ENCODE measurements around the gene ACO2.
A peak's percentile ranks its signal among the peaks of the same experiment; 100 is the strongest.

The ACO2 gene

DNA sequence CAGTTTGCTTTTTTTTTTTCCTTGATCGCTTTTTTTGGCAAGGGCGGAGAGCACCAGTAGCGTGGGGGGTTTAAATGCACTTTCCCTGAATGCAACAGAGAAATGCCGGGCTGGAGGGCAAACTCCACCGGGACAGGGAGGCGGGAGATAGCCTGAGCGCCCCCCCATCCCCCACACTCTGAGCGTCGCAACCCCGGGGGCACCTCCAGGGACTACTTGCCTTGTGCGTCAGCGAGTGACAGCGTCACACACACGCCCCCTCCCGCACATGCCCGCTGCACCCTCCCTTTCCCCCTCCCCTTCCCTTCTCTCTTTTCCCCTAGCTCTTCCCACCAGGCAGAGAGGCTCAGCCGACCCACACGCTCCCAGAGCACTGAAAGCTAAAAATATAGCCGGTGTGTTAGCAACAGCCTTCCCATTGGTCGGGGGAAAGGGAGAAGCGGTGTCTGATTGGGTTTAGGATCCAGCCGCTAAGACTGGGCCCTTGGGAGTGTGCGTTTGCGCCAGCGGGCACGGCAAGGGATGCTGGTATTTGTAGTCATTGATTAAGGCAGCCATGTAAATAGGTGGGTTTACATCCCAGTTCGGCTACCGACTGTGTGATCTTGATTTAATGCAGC, 20.6 kb upstream of the ACO2 start:
- DNase-seq, result peak; percentile 99

DNA sequence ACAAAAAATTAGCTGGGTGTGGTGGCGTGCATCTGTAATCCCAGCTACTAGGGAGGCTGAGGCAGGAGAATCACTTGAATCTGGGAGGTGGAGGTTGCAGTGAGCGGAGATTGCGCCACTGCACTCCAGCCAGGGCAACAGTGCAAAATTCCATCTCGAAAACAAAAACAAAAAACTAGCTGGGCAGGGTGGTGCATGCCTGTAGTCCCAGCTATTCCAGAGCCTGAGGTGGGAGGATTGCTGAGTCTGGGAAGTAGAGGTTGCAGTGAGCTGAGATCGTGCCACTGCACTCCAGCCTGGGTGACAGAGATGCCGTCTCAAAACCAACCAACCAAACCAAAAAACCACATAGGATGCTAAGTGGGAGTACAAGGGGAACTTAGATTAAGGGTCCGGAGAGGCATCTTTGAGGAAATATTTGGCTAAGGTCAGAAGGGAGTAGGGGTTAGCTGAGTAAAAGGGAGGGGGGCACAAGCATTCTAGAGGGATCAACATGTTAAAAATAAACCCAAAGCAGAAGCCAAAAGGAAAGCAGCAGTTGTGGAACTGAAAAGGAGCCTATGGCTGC, 10.7 kb upstream of the ACO2 start:
- no peak for DNase-seq

DNA sequence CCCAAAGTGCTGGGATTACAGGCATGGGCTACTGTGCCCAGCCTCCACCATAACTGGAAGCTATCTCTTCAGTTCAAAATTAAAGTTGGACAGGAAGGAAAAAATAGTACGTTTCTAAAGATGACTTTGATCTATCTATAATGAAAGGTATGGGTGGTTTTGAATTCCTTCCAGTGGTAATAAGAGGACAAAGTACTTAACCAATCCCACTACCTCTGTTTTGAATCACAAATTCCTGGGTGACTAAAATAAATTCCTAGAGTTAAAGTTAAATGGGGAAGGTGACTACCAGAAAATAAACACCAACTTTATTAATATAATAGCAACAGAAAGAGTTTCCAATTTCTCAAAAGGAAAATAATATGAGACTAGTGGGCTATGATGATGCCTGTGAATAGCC, 9.5 kb upstream of the ACO2 start:
- no peak for DNase-seq

- DNase-seq, result peak; percentile 42 to 52
Observed at GRCh38 chr22:41460071-41460470, 8.8 kb upstream of the ACO2 start.

- no peak for DNase-seq
Observed at GRCh38 chr22:41461901-41462300, 7.0 kb upstream of the ACO2 start.

- DNase-seq, result no peak
Observed at GRCh38 chr22:41469218-41469851, 418 bp downstream of the ACO2 start.

DNA sequence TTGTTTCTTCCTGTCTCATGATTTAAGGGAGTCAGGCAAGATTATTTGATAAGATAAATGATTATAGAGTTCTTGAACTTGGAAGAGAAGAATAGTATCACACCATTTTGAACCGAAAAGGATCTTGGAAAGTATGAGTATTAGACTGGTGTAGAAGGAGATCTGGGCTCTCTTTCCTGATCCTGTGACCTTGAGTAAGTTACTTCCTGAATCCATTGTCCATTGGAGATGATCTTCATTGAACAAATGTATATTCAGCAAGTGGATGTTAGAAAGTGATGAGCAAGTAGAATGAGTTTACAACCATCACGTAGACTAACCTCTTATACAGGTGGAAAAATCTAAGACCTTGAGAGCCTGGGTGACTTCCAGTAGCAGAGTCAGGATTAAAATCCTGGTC, 2.0 kb downstream of the ACO2 start:
- no peak for DNase-seq

DNA sequence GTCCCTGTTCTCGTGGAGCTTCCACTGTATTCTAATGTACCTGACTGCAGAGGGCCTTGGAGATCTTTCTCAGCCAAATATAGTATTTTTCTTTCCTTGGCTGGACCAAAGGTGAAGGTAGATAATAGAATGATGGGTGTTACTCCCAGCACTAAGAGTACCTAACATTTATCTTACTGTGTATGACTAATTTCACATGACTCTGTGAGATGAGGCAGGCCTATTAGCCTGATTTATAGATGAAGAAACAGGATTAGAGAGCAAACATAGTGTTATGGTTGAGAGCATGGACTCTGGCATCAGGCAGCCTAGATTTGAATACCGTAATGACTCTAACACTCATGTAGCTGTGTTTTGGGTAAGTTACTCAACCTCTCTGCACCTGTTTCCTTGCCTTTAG, 2.7 kb downstream of the ACO2 start:
- DNase-seq, result no peak

DNA sequence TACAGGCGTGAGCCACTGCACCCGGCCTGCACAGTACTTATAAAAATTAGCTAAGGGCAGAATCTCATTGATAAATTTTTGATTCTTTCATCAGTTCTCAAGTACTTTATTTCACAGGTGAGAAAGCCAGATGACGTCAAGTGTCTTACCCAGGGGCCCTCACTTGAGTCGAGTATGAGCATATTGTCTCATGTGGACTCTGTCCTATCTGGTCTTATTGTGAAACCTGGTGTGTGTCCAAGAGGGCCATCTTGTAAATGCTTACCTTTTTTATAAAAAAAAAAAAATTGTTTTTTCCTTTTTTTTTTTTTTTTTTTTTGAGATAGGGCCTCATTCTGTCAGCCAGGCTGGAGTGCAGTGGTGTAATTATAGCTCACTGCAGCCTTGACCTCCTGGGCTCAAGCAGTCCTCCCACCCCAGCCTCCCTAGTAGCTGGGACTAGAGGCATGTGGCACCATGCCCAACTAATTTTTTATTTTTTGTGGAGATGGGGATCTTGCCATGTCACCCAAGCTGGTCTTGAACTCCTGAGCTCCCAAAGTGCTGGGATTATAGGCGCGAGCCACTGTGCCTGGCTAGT, 6.0 kb downstream of the ACO2 start:
- DNase-seq, result no peak

- no peak for DNase-seq
Observed at GRCh38 chr22:41478473-41478872, 9.6 kb downstream of the ACO2 start.

DNA sequence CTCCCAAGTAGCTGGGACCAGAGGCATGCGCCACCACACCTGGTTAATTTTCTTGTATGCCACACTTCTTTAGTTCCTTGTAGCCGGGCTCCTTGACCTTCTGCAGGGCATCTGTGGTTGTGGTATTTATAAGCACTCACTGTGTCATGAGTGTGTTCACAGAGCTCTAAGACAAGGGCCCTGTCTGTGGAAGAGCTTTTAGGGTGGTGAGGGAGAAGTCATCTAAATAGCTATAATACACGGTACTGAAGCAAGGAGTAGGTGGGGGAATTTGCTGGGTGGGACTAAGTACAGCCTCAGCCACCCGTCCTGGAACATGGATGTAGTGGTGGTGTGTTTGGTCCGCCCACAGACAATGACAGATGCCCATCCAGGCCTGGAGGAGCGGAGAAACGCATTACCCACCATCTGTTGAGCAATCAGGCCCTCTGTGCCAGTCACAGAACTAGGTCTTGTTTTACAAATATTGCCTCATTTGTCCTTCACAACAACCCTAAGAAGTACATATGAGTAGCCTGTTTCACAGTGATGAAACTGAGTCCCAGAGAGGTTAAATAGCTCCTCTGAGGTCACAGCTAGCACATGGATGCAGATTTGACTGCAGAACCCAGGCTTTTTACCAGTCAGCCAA, 10.1 kb downstream of the ACO2 start:
- peak in 1 of 2 donors; percentile 37 for DNase-seq

DNA sequence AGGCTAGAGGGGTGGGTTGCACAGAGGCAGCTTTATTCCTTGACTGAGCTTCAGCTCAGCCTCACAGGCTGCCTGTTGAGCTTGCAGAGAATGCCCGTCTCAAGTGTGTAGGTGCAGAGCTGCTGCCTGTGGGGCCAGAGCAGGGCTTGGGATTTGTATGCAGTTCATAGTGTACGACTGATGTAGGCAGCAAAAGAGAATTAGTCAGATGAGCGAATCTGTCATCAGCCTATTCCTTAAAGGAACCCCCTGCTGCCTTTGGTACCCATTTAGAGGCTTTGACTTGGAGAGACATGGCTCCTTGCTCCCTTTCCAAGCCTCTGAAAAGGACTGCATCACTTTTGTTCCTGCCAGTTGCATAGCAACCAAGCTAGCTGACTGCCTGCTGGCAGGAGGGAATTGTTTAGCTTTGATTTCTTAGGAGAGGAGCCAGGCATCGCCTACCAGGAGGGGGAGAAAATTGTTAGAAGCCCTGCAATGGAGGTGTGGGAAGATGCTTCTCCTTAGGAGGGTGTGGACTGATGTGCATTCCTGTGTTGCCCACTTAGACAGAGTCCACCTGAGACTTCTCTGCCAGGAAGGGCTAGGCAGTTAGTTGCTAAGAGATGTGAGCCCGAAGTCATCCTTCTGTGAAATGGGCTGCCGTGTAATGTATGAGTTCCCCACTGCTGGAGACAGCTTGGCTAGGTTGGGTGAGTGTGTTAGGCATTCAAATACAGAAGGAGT, 10.9 kb downstream of the ACO2 start:
- DNase-seq, result peak; percentile 65 to 85

DNA sequence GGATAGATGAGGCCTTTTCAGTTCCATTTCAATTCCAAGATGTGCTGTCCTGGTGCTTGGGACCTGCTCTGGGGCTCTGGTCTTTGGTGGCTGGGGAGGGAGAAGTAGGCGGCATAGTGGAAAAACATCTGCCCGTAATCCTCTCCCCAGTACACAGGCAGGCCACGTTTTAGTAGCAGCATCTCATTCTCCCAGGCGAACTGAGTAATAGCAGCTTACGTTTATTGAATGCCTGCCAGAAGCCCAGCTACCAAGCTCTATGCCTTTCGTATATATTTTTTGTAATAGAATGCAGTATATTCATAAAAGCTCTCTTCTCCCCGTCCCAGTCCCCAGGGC, 11.4 kb downstream of the ACO2 start:
- DNase-seq, result no peak

DNA sequence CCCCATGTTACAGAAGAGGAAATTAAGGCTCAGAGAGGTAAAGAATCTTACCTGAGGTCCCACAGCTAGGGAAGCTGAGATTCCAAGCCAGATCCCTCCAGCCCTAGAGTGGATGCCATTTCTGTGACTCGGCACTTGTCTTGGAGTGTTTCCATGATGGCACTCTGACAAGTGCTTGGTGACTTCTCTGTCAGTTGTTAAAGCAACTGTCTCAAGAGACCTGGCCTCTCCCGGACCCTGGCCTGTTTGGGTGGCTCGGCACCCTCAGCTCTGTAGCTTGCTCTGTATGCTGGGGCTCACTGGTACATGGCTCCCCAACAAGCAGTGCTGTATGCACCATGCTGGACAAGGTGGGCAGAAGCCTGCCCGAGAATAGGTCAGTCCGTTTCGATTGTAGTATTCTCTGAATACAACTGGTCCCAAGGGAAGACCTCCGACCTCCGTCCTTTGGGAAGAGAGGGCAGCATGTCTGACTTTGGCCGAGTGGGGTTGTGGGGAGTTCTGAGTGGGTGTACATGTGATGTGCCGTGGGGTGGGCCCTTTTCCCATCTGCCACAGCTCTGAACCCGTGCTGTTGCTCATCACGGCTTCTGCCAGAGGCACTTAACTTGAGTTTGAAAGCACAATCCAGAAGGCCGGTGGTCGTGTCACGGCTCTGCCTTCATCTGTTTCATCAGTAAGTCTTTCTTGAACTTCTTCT, 12.4 kb downstream of the ACO2 start:
- DNase-seq, result no peak

DNA sequence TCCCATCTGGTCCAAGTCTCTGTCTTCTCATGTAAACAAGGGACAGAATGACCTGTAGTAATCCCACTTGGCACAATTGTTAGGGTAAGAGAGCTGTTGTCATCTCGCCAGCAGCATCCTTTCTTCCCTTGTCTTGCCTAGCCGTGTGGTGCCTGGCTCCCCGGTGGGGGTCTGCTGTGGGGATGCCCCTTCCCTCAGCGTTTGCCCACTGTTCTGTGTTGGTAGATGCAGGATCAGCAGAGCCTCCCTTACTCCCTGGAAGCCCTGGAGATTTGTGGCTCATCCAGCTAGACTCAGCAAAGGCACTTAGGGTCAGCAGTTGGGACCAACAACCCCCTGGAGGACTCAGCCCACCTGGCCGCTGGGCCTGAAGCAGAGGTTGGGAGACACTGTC, 13.0 kb downstream of the ACO2 start:
- DNase-seq, result no peak

GRCh38 chr22:41482319-41482935, 13.5 kb downstream of the ACO2 start:
- DNase-seq, result no peak

DNA sequence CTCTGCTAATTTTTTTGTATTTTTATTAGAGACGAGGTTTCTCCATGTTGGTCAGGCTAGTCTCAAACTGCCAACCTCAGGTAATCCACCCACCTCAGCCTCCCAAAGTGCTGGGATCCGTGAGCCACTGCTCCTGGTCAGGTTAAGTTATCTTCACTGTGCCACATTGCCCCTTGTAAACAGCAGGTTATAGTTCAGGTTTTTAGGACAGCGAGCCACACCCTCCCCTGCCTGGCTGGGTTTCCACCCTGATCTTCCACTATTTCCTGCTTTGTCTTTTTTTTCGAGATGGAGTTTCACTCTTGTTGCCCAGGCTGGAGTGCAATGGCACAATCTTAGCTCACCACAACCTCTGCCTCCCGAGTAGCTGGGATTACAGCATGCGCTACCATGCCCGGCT, 16.1 kb downstream of the ACO2 start:
- DNase-seq, result no peak

DNA sequence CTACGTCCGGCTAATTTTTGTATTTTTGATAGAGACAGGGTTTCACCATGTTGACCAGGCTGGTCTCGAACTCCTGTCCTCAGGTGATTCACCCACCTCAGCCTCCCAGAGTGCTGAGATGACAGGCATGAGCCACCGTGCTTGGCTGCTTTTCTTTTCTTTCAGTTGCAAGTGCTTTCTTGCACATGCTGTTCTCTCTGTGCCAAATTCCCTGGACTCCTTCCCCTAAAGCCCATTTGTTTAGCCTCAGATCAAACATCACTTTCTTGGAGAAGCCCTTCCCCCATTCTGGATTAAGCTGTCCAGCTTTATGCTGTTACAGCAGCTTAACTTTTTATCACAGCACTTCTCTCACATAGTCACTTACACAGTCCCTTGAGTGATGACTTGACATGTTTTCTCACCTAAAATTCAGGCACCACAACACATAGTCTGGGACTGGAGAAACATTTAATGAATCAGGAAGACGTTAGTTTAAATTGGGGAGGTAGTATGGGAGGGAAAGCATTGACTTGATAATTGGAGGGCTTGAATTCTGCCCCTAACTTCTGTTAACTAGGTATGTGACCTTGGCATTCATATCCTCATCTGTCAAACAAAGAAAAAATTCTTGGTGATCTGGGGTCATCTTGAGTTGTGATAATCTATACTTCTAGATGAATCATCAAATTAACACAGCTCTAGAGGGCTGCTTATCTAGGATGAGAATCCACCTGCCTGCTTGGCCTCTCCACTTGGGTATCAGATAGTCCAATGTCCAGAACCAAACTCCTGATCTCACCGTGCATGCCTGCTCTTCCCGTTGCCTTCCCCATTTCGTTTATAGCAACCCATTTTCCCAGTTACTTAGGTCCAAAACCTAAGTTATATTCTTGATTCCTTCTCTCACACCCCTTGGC, 18.4 kb downstream of the ACO2 start:
- DNase-seq, result no peak

DNA sequence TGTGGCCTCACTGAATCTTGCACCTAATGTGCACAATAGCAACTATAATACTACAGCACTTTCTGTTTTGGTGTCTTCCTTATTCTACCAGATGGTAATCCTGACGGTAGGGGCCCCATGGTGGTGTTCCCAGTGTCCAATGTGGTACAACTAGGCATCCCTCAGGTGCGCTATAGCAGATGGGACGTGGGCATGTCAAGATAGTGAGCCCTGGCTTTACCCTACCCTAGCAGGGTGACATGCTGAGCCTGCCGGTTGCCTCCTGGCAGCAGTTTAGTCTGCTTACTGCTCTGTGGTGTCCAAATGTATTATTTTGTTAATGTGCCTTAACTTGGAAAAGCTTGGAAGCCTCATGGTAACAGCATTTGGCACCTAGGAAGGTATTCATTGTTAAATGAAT, 19.2 kb downstream of the ACO2 start:
- no peak for DNase-seq

- DNase-seq, result no peak
Observed at GRCh38 chr22:41488596-41489385, 19.9 kb downstream of the ACO2 start.
